NCI-H748 (cell line): ENCODE measurements around the gene GLCCI1.
"Not testable (repeated sequence)": the region's sequence is repeated elsewhere in the genome, so short reads cannot be mapped to it uniquely, and the experiment has no call there.

Experiments used
- DNase-seq: peaks from one replicate; lab custom pipeline; 2025; ENCODE audit not compliant: unreplicated experiment; lab: John Stamatoyannopoulos, UW

Gene GLCCI1

GRCh38 chr7:7988706-7989105 is 20.1 kb downstream of the GLCCI1 start:
- DNase-seq: no peak

GRCh38 chr7:7989133-7989532 is 20.5 kb downstream of the GLCCI1 start:
- DNase-seq: no peak

GRCh38 chr7:7989616-7990440 is 21.2 kb downstream of the GLCCI1 start:
- DNase-seq: no peak

DNA sequence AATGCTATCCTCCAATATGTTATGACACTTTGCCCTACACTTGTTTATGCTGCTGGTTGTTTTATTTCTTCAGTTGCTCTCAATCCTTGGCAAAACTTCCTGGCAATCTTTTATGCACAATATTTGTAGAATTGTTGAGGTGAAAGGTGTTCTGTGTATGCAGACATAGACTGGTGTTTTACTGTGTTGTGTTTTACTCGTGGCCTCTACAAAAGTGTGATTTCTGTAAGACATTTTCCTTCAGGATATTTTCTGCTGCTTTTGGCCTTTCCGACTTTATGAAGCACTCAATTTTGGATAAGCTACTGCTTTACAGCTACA is 21.8 kb downstream of the GLCCI1 start:
- DNase-seq: no peak

GRCh38 chr7:7992506-7992905 is 23.9 kb downstream of the GLCCI1 start:
- peak; percentile 30 for DNase-seq

GRCh38 chr7:7995348-7995747 is 26.8 kb downstream of the GLCCI1 start:
- DNase-seq: not testable (repeated sequence)

GRCh38 chr7:7996568-7996967 is 28.0 kb downstream of the GLCCI1 start:
- DNase-seq: peak; percentile 26

DNA sequence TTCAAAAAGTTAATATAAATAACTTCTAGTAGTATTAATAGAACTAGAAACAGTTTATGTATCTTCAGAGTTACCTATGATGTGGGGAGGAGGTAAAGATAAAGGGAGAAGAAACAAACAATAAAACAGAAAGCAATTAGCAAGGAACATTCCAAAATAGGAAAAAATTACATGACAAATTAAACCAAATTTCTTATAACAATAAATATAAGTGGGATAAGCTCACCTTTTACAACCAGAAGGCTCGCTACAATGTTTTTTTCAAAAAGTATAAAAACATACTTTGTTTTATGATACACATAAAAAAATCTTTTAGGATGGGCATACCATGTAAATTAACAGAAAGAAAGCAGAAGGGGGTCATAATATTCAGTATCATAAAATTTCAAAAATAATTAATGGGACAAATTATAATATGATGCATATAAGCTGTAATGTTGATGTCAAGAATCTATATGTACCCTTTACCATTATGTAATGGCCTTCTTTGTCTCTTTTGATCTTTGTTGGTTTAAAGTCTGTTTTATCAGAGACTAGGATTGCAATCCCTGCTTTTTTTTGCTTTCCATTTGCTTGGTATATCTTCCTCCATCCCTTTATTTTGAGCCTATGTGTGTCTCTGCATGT is 31.8 kb downstream of the GLCCI1 start:
- no peak for DNase-seq

- DNase-seq: no peak
Measured at GRCh38 chr7:8003077-8003476, 34.5 kb downstream of the GLCCI1 start.

DNA sequence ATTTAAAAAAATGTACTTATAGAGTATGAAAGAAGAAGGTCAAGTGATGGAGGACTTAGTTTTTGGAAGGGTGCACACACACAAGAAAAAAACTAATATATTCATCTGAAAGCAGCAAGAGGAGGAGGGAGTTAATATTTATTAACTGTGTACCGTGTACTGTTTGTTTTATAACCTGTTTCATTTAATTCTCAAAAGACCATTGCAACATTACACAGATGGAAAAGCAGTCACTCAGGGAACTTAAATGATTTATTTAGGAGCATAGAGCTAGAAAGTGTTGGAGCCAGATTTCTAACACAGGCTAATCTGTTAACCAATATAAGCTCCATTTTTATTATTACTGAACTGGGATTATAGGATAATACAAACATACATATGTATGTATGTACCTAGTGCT is 36.7 kb downstream of the GLCCI1 start:
- DNase-seq: no peak

- DNase-seq: no peak
Measured at GRCh38 chr7:8014399-8014798, 45.8 kb downstream of the GLCCI1 start.

DNA sequence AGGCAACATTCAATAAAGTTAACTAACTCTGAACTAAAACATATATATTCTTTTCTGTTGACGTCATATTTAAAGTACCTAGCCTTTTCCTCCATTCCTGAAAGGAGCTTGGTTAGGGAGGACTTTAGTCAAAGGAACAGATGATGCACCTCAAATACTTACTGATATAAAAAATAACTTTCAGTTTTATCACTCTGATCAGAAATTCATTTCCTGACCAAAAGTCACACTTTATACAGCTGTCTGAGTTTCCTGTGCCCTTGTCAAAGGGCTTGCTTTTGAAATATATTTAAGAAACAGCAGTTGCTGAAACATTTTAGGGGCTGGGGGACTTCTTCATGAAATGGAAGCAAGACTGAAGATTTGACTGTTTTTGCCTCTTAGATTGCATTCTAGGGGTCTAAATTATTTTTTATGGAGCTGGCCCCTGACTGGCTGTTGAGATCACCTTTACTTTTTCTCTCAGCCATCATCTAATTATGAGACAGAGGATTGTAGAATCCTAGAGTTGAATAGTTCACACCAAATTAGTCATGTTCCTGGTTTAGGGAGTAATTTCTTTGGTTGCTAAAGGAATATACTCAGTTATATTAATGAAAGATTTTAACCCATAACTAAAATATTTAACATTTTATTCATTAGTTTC is 46.6 kb downstream of the GLCCI1 start:
- DNase-seq: no peak

DNA sequence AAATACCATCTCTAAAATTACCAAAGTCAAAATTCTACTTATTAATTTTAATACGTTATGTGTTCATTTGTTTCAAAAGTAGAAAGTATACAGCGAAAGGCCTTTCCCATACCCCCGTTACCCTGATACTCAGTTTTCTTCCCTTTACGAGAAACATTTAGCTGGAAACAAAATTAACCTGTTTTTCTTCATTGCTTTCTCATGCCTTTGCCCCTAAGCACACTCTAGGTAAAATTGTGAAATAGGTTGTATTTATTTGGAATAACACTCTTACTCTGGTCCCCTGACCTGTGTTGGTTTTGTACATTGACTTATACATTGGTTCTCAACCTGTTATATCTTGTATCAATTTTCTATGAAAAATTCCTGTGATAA is 47.1 kb downstream of the GLCCI1 start:
- DNase-seq: no peak

GRCh38 chr7:8017423-8017822 is 48.8 kb downstream of the GLCCI1 start:
- no peak for DNase-seq

- no peak for DNase-seq
Measured at GRCh38 chr7:8018961-8019360, 50.4 kb downstream of the GLCCI1 start.

DNA sequence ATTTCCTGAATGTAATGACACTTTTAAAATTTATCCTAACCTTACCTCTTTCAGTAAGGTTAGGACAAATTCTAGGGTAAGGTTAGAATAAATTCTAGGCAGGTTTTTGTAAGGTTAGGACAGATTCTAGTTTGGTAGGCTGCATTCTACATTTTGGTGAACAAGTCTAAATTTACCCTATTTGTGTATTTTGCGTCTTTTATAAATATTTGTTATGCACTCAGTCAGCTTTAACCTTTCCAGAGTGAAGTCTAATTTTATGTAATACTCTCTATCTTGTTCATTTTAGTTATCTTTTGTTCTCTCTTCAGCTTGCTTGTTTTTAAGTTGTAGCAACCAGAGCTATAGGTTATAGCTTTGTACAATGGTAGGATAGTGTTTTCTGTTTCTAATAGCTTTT is 54.0 kb downstream of the GLCCI1 start:
- no peak for DNase-seq

DNA sequence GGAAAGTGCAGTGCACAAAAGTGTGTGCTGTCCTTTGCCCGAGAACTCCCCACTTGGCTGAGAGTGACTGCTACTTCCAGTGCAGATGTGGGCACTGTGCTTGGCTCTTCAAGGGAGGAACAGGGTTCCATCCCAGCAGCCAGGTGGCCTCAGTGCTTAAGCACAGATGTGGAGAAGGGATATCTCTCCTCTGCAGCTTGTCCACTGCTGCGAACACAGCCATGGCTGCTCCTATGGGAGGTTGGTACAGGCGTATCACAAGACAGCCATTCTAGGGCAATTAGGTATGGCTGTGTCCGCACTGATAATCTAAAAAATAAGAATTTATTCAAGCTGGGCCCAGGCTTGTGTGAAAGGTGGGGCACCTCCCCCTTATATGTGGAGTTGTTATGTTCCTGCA is 66.6 kb downstream of the GLCCI1 start:
- no peak for DNase-seq

DNA sequence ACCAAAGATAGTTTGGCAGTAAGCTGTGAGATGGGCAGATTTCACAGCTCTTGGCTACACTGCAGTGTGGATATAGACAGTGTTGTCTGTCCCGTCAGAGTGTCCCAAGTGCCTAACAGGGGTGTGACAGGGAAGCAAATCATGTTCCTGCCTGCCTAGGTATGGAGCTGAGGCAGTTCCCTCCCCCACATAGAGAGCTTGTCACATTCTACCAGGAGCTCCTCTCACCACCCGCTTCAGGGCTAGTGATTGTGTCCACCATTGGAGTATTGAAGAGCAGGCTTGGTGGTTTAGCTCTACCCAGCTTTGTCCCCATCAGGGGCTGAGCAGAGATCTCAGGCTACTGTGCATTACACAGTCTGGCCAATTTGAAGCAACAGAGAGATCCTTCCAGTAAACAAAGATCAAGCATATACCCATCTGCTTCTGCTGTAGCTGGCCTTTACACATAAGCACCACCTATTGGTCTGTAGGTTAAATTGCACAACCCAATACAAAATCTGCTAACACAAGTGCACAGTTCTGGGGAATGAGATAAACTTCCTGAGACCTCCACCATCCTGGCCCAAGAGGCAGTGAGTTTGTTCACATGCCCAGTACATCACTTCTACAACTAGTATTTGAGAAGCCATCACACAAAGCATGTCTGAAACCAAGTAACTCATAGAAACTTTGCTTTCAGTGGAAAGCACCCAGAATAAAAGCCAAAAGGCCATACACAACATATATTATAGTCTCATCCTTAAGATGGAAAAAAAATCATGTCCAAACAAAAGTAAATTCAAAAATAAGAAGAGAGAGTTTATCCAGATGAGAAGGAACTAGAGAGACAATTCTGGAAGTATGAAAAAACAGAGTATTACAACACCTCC is 67.3 kb downstream of the GLCCI1 start:
- DNase-seq: peak; percentile 61

DNA sequence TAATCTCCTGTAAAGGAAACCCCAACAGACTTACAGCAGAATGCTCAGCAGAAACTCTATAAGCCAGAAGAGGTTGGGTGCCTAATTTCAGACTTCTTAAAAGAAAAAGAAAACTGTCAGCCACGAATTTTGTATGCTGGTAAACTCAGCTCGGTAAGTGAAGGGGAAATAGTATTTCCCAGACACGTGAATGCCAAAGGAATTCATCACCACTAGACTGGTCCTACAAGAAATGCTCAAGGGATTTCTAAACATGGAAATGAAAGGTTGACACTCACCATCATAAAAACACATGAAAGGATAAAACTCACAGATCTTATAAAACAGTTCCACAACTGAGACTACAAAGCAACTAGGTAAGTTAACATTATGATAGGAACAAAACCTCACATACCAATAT is 68.6 kb downstream of the GLCCI1 start:
- DNase-seq: no peak

- no peak for DNase-seq
Measured at GRCh38 chr7:8040768-8041369, 72.3 kb downstream of the GLCCI1 start.
